GM12878 (cell line): ENCODE results near the gene C6orf62. TPM values are rescaled to one million over a fixed set of nuclear protein-coding genes. Genes with fewer than 3 reads are reported as not detected.
A peak's percentile ranks its signal among the peaks of the same experiment; 100 is the strongest.

Experiments
- CBFB ChIP-seq: IDR thresholded peaks from 2 replicates; pipeline ENCODE4 v1.6.1; 2016; ENCODE audit warnings: antibody characterized with exemption, low read depth
- CHD2 ChIP-seq: IDR thresholded peaks from 2 replicates; pipeline ENCODE4 v1.6.1; 2011; ENCODE audit warnings: low read depth, low read length, improper control_type of control experiment, borderline replicate concordance
- EGR1 ChIP-seq, 2 experiments: IDR thresholded peaks; 1 replicate in 1 of 2; 2 replicates in 1 of 2; pipeline ENCODE4 v1.6.1; 2011 to 2012; ENCODE audit warnings: low read depth in 2 of 2, low read length in 2 of 2, borderline replicate concordance in 1 of 2, mild to moderate bottlenecking in 1 of 2, moderate library complexity in 1 of 2
- GABPA ChIP-seq: IDR thresholded peaks from 2 replicates; pipeline ENCODE4 v1.6.1; 2014; ENCODE audit warnings: antibody characterized with exemption, low read depth, mild to moderate bottlenecking, inconsistent platforms
- GATAD2B ChIP-seq: fragments of 450-650 bp; conservative IDR thresholded peaks from 2 replicates; pipeline ENCODE4 v1.6.1; 2017; ENCODE audit warnings: low read depth, mild to moderate bottlenecking, moderate library complexity
- IKZF2 ChIP-seq, 2 experiments: fragments of 450-650 bp; IDR thresholded peaks; 2 replicates each; pipeline ENCODE4 v1.6.1; 2017; ENCODE audit warnings: mild to moderate bottlenecking in 2 of 2, moderate library complexity in 2 of 2
- MLLT1 ChIP-seq: fragments of 450-650 bp; IDR thresholded peaks from 2 replicates; pipeline ENCODE4 v1.6.1; 2016; ENCODE audit warnings: mild to moderate bottlenecking
- NFYB ChIP-seq: IDR thresholded peaks from 2 replicates; pipeline ENCODE4 v1.6.1; 2011; ENCODE audit warnings: low read depth, mild to moderate bottlenecking, low read length, improper control_type of control experiment, moderate library complexity; ENCODE audit not compliant: insufficient read depth
- NR2F1 ChIP-seq: fragments of 450-650 bp; conservative IDR thresholded peaks from 2 replicates; pipeline ENCODE4 v1.6.1; 2017; ENCODE audit warnings: mild to moderate bottlenecking
- SIN3A ChIP-seq: IDR thresholded peaks from 2 replicates; pipeline ENCODE4 v1.6.1; 2012; ENCODE audit warnings: low read depth, low read length, improper control_type of control experiment
- SMARCA5 ChIP-seq: fragments of 450-650 bp; IDR thresholded peaks from 2 replicates; pipeline ENCODE4 v1.6.1; 2017; ENCODE audit warnings: mild to moderate bottlenecking
- SPI1 ChIP-seq: IDR thresholded peaks from 2 replicates; pipeline ENCODE4 v1.6.1; 2011; ENCODE audit warnings: low read depth, mild to moderate bottlenecking, low read length, moderate library complexity, borderline replicate concordance; ENCODE audit not compliant: insufficient read depth
- TAF1 ChIP-seq: IDR thresholded peaks from 2 replicates; pipeline ENCODE4 v1.6.1; 2011; ENCODE audit warnings: mild to moderate bottlenecking, low read depth, low read length, borderline replicate concordance
- TCF12 ChIP-seq: IDR thresholded peaks from 2 replicates; pipeline ENCODE4 v1.6.1; 2011; ENCODE audit warnings: low read depth, mild to moderate bottlenecking, low read length
- polyA plus RNA-seq, 11 experiments: library from polyadenylated mRNA; depleted of rRNA in 4 of 11; unstranded in 6 of 11; stranded (reverse) in 5 of 11; fragments of >200 nt; fragmentation: Nextera tagmentation in 4 of 11; fragmentation: Illumina TruSeq in 1 of 11; extraction: Ambion mirVana in 4 of 11; extraction: Trizol in 1 of 11; gene quantifications; 1 replicate in 1 of 11; 2 replicates in 10 of 11; pipeline versions ENCODE4 v1.2.1 to v1.2.3, GENCODE V29; 2011 to 2016; ENCODE audit warnings: inconsistent platforms in 2 of 11, missing spikeins in 2 of 11, low read depth in 1 of 11
- total RNA-seq, 4 experiments: library from RNA; depleted of rRNA in 3 of 4; stranded (reverse); fragments of >200 nt in 3 of 4; fragmentation: Illumina TruSeq in 1 of 4; extraction: Trizol in 1 of 4; gene quantifications; 2 replicates each; pipeline versions ENCODE4 v1.2.1 to v1.2.3, GENCODE V29; 2013 to 2021
- TF ChIP-seq, protein P1 (sequence below): fragments of 450-650 bp; conservative IDR thresholded peaks from 2 replicates; pipeline ENCODE4 v1.6.1; 2017; ENCODE audit warnings: mild to moderate bottlenecking, moderate library complexity
- TF ChIP-seq, protein P2 (sequence below): fragments of 450-650 bp; IDR thresholded peaks from 2 replicates; pipeline ENCODE4 v1.6.1; 2017; ENCODE audit warnings: low read depth, mild to moderate bottlenecking, moderate library complexity

Gene C6orf62
- total and polyA plus RNA-seq, 10 of the 15 experiments (the other 5 are each of a cell fraction or from before 2014, with no cell fraction given): 55.6 to 565 (median 126) TPM

DNA sequence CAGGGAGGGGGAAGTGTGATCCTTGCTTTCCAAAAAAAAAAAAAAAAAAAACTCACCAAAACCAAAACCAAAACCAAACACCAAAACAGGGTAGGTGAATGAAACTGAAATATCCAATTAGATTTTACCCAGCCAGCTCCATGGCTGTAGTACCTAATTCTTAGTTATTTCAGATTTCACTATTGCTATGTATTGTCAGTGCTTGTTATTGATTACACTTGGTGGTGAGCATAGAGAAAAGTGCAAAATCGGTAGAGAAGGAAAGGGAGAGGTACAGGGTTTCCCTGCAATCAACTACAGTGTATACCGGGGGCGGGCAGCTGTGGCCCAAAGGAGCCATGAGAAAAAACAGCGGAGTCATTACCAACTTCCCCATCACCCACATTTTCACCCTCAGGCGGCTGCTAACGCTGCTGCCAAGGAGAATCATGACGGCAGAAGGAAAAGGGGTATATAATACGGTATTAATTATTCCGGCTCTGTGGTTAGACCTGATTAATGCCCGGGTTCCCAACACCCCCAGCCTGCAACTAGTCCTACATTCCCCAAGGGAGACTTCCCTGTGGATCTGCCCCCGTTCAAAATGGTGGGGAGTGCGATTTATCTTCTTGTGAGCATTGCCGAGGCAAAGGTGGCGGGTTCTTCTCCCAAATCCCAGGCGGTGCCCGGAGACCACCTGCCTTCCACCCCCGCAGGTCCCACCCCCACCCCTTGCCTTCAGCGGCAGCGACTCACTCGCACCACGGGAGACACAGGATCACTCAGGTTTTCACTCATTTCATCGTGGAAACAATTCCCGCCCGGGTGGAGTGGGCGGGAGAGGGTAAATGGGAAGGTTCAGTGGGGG is at the start of gene C6orf62 (continued):
- TF ChIP-seq SMARCA5 (0 out of 2 replicates have a peak, but pooled peaks have one; percentile 35), GATAD2B (peak; percentile 65; the same call in 1 of the 2 replicates), CBFB (0 out of 2 replicates have a peak, but pooled peaks have one; percentile 28), TAF1 (0 out of 2 replicates have a peak, but pooled peaks have one; percentile 25), MLLT1 (peak; percentile 85), TCF12 (peak; percentile 65; the same call in 1 of the 2 replicates), IKZF2 (IDR thresholded peaks at IDR 0.05) (peak; percentile 42 to 55), NR2F1 (no peak), EGR1 (IDR thresholded peaks at IDR 0.05; ENCODE audit: borderline replicate concordance in 1 of 2, low read depth in 2 of 2, low read length in 2 of 2) (peak in 1 of 2 experiments; percentile 69; a peak in 2 of 3 replicates), GABPA (no peak), SIN3A (peak; percentile 83; the same call in 1 of the 2 replicates), NFYB (peak; percentile 54; the same call in 1 of the 2 replicates), SPI1 (no peak), CHD2 (peak; percentile 64; the same call in 1 of the 2 replicates)
- TF ChIP-seq, protein P1, sequence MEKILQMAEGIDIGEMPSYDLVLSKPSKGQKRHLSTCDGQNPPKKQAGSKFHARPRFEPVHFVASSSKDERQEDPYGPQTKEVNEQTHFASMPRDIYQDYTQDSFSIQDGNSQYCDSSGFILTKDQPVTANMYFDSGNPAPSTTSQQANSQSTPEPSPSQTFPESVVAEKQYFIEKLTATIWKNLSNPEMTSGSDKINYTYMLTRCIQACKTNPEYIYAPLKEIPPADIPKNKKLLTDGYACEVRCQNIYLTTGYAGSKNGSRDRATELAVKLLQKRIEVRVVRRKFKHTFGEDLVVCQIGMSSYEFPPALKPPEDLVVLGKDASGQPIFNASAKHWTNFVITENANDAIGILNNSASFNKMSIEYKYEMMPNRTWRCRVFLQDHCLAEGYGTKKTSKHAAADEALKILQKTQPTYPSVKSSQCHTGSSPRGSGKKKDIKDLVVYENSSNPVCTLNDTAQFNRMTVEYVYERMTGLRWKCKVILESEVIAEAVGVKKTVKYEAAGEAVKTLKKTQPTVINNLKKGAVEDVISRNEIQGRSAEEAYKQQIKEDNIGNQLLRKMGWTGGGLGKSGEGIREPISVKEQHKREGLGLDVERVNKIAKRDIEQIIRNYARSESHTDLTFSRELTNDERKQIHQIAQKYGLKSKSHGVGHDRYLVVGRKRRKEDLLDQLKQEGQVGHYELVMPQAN: peak; percentile 36; the same call in 1 of the 2 replicates
- TF ChIP-seq, protein P2, sequence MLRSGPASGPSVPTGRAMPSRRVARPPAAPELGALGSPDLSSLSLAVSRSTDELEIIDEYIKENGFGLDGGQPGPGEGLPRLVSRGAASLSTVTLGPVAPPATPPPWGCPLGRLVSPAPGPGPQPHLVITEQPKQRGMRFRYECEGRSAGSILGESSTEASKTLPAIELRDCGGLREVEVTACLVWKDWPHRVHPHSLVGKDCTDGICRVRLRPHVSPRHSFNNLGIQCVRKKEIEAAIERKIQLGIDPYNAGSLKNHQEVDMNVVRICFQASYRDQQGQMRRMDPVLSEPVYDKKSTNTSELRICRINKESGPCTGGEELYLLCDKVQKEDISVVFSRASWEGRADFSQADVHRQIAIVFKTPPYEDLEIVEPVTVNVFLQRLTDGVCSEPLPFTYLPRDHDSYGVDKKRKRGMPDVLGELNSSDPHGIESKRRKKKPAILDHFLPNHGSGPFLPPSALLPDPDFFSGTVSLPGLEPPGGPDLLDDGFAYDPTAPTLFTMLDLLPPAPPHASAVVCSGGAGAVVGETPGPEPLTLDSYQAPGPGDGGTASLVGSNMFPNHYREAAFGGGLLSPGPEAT: 0 out of 2 replicates have a peak, but pooled peaks have one; percentile 51
